Stimulated activated memory B cell treated with anti-CD40 and anti-IgM and Interleukin-4, amounts not matched to agents 10 μg/mL and 1 μg/mL and 100 μg/mL, for 72 hours (primary cell): ENCODE measurements around the gene C17orf107.
A peak's percentile ranks its signal among the peaks of the same experiment; 100 is the strongest.

Source experiments
- ATAC-seq: fragments of 150-1000 bp; cut with Tn5 transposase; 2 replicates; pipeline ENCODE4 v1.10.0; 2021
- H3K27ac Mint-ChIP-seq: one replicate; pipeline ENCODE4 v1.8.0; 2022; ENCODE audit warnings: mild to moderate bottlenecking, mixed read lengths
- H3K27me3 Mint-ChIP-seq: one replicate; pipeline ENCODE4 v1.8.0; 2022; ENCODE audit warnings: mixed read lengths
- H3K36me3 Mint-ChIP-seq: one replicate; pipeline ENCODE4 v1.8.0; 2022; ENCODE audit warnings: mixed read lengths
- H3K4me1 Mint-ChIP-seq: one replicate; pipeline ENCODE4 v1.8.0; 2022; ENCODE audit warnings: mixed read lengths
- H3K4me3 Mint-ChIP-seq: one replicate; pipeline ENCODE4 v1.8.0; 2022; ENCODE audit warnings: mild to moderate bottlenecking, moderate library complexity, mixed read lengths
- H3K9me3 Mint-ChIP-seq: one replicate; pipeline ENCODE4 v1.8.0; 2022; ENCODE audit warnings: mixed read lengths

C17orf107 gene

DNA sequence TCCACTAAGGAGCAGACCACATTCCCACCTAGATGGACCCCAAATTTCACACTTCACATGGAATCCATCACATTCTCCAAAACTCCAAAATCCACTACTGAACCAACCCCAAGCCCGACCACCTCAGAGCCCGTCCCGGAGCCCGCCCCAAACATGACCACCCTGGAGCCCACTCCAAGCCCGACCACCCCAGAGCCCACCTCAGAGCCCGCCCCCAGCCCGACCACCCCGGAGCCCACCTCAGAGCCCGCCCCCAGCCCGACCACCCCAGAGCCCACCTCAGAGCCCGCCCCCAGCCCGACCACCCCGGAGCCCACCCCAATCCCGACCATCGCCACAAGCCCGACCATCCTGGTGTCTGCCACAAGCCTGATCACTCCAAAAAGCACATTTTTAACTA, 34.3 kb downstream of the C17orf107 start:
- peaks cover 39% of the 10 kb centered on the region for H3K36me3 Mint-ChIP-seq
- H3K4me3 Mint-ChIP-seq, result no peak overlapping the region
- peaks cover 11% of the 10 kb centered on the region for H3K27me3 Mint-ChIP-seq
- peak overlapping the region; percentile 73 for H3K27ac Mint-ChIP-seq
- ATAC-seq, result no peak
- no peaks in the 10 kb centered on the region for H3K9me3 Mint-ChIP-seq
- H3K4me1 Mint-ChIP-seq, result peaks cover 45% of the 10 kb centered on the region

DNA sequence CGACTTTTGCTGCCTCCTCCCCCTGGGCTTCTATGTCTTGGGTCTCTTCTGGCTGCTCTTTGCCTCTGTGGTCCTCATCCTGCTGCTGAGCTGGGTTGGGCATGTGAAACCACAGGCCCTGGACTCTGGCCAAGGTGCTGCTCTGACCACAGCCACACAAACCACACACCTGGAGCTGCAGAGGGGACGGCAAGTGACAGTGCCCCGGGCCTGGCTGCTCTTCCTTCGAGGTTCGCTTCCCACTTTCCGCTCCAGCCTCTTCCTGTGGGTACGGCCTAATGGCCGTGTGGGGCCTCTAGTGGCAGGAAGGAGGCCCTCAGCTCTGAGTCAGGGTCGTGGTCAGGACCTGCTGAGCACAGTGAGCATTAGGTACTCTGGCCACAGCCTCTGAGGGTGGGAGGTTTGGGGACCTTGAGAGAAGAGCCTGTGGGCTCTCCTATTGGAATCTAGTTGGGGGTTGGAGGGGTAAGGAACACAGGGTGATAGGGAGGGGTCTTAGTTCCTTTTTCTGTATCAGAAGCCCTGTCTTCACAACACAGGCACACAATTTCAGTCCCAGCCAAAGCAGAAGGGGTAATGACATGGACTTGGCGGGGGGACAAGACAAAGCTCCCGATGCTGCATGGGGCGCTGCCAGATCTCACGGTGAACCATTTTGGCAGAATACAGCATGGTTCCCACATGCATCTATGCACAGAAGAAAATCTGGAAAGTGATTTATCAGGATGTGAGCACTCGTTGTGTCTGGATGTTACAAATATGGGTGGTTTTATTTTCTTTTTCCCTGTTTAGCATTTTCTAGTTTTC, 35.0 kb downstream of the C17orf107 start:
- Mint-ChIP-seq H3K4me3 (peak overlapping the region; percentile 19), H3K27ac (peak overlapping the region; percentile 73), H3K27me3 (peaks cover 11% of the 10 kb centered on the region), H3K4me1 (peaks cover 52% of the 10 kb centered on the region), H3K36me3 (peaks cover 39% of the 10 kb centered on the region), H3K9me3 (no peaks in the 10 kb centered on the region)
- ATAC-seq, result no peak

DNA sequence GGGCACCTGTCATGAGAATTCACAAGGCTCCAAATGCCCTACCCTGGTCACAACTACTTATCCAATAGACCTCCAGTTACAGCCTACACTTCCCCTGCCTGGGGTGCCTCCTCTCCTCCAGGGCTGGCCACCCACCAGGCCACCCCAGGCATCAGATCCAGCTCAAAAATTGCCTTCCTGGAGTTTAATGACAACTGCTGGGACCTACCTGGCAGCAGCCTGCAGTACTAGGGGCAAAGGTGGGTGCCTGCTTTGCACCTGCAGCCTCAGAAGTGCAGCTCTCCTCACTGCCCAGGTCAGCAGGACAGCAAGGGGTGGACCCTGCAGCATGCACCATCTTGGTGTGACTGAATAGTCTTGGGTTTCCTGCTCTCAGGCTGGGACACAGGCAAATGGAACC, 36.3 kb downstream of the C17orf107 start:
- ATAC-seq, result no peak
- Mint-ChIP-seq H3K27me3 (peaks cover 11% of the 10 kb centered on the region), H3K36me3 (peaks cover 37% of the 10 kb centered on the region), H3K4me1 (peaks cover 51% of the 10 kb centered on the region), H3K27ac (no peak overlapping the region), H3K4me3 (no peak overlapping the region), H3K9me3 (no peaks in the 10 kb centered on the region)

DNA sequence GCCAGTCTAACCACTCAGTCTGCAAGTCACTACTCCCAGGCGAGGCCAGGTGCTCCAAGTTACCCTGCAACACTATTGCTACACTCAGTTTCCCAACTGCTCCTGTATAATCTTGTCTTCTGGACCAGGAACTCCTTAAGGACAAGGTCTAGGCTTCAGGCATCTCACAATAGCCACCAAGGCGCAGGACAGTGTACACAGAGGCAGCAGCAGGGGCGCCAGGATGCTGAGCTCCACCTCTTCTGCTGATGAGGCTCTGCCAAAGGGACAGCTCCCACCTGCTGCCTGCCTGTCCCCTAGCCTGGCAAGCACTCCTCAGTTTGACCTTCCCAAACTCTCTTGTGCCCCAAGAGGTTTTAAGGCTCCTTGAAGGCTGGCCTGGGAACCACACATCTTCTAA, 37.1 kb downstream of the C17orf107 start:
- no peak for ATAC-seq
- H3K9me3 Mint-ChIP-seq, result no peaks in the 10 kb centered on the region
- no peak overlapping the region for H3K4me3 Mint-ChIP-seq
- no peak overlapping the region for H3K27ac Mint-ChIP-seq
- H3K27me3 Mint-ChIP-seq, result peaks cover 11% of the 10 kb centered on the region
- H3K36me3 Mint-ChIP-seq, result peaks cover 37% of the 10 kb centered on the region
- H3K4me1 Mint-ChIP-seq, result peaks cover 50% of the 10 kb centered on the region

DNA sequence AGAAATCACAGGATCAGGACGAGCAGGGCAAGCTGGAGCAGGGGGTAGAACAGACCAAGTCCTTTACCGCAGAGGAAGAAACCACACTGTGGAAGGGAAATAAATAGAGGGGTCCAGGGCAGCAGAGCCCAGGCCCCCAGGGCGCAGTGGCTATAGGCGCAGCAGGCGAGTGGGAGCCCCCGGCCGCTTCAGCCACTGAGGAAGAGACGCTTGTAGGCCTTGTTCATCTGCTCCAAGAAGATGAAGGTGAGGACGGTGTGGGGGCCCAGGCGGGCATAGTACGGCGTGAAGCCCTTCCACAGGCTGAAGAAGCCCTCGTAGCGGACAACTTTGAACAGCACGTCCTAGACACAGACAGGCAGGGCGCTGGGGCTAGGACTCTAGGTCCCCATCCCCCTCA, 38.2 kb downstream of the C17orf107 start:
- no peak for ATAC-seq
- Mint-ChIP-seq H3K27ac (no peak overlapping the region), H3K9me3 (no peaks in the 10 kb centered on the region), H3K4me1 (peaks cover 53% of the 10 kb centered on the region), H3K36me3 (peaks cover 38% of the 10 kb centered on the region), H3K4me3 (no peak overlapping the region), H3K27me3 (peaks cover 11% of the 10 kb centered on the region)

DNA sequence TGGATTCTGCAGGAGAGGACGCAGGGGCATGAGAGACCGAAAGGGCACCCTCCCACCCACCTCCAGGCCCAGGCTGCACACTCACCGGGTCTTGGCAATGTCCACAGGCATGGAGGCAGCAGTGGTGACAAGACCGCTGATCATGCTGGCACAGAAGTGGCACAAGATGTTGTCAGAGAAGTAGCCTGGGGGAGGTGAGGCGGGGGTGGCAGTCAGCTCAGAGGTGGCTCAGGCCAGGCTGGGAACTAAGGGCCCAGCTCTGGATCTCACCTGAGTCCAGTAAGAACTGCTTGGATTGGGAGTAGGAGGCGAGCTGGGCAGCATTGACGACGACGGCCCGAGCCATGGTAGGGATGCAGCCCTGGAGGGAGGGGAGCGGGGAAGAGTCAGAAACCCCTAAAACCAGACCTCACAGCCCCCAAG, 38.7 kb downstream of the C17orf107 start:
- no peak for ATAC-seq
- peaks cover 53% of the 10 kb centered on the region for H3K4me1 Mint-ChIP-seq
- peaks cover 11% of the 10 kb centered on the region for H3K27me3 Mint-ChIP-seq
- peak overlapping the region; percentile 92 for H3K27ac Mint-ChIP-seq
- peak overlapping the region; percentile 91 for H3K4me3 Mint-ChIP-seq
- H3K9me3 Mint-ChIP-seq, result no peaks in the 10 kb centered on the region
- H3K36me3 Mint-ChIP-seq, result peaks cover 43% of the 10 kb centered on the region

DNA sequence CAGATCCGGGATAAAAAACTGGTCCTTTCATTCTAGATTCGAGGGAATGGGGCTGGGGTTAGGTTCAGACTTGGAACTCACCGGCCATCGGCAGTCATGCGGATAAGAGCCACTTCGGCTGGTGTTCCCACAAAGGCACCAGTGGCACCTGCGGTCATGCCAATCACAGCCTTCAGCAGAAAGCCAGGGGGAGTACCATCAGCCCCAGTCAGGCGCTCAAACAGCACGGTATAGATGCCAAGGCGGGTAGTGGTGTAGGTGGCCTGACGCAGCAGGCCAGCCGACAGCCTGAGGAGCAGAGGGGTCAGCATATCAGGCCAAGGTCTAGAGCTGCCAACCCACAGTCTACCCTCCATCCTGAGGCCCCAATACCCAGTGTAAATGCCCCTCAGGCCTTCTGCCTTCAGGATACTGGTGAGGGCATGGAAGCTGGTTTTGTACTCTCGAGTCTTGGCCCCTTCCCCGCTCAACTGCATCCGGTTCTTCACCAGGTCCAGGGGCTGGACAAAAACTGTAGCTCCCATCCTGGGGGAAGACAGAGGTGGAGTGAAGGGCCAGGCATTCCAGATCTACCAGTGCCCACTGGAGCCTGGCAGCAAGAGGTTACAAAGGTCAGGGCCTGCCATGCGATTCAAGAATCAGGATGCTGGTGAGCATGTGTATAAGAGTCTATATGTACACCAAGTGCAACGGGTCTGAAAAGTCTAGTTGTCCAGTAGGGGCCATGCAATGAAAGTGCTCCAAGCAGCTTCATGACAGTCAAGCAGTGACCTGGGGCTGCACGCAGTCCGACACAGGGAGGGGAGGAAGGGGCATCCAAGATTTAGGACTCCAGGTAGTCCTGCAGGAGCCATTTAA, 39.6 kb downstream of the C17orf107 start:
- peaks cover 53% of the 10 kb centered on the region for H3K4me1 Mint-ChIP-seq
- ATAC-seq, result no peak
- peak overlapping the region; percentile 92 for H3K27ac Mint-ChIP-seq
- peaks cover 49% of the 10 kb centered on the region for H3K36me3 Mint-ChIP-seq
- H3K4me3 Mint-ChIP-seq, result peak overlapping the region; percentile 91
- peaks cover 7% of the 10 kb centered on the region for H3K27me3 Mint-ChIP-seq
- H3K9me3 Mint-ChIP-seq, result no peaks in the 10 kb centered on the region

DNA sequence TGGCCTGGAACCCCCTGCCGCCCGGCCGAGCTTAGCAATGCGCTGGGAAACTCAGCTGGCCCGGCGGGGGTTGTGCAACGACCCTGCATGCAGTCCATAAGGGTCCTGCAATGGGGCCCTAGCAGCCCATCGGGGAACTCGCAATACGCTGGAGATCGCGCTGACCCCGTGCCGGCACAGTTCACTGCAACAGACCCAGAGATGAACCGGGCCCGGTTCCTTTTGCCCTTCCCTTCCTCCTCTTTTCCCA, 40.1 kb downstream of the C17orf107 start:
- peak; percentile 3 for ATAC-seq
- peaks cover 54% of the 10 kb centered on the region for H3K36me3 Mint-ChIP-seq
- peaks cover under 1% of the 10 kb centered on the region for H3K27me3 Mint-ChIP-seq
- peaks cover 53% of the 10 kb centered on the region for H3K4me1 Mint-ChIP-seq
- H3K27ac Mint-ChIP-seq, result peak overlapping the region; percentile 92
- H3K9me3 Mint-ChIP-seq, result no peaks in the 10 kb centered on the region
- H3K4me3 Mint-ChIP-seq, result peak overlapping the region; percentile 91

DNA sequence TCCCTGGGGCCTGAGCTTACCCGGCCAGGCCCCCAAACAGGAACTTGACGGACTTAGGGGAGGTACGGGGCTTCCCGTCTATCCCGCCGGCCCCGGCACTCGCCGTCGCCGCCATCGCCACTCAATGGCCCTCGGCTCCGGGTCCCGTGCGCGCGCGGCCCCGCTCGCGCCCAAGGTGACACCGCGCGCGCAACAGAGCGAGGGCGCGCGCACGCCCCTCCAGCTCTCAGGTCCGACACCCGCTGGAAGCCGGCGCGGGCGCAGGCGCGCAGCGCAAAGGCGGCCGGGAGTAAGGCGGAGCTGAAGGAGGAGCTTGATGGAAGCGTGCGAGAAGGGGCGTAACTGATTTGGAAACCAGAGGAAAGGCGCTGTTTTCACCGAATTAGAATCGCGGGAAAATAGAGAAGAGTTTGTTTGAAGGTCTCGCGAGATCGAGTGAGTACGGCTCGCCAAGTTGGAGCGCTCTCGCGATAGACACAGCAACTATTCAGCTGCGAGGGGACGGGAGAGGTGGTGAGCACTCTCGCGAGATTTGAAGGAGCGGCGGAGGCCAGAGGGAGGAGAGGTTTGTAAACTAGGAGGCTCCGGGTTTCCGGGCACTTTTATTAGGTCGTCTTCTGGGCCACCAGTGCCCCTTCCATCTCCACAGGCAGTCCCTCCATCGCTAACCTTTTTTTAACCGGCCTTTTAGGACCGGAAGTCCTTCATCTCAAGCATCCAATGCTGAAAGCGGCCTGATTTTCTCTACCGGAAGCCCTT, 40.6 kb downstream of the C17orf107 start, which contains the start of the genes RNF167 and SLC25A11:
Gene RNF167 (plus strand): TSS at position 473 of the 759 bp plus-strand sequence. CDS start 642 bp downstream, outside the sequence.
Gene SLC25A11 (minus strand): TSS at position 251 of the 759 bp plus-strand sequence. CDS start 136 bp downstream, at position 115.
- Mint-ChIP-seq H3K36me3 (peaks cover 59% of the 10 kb centered on the region), H3K27ac (peak within 1 kb of the TSS; percentile 92), H3K9me3 (no peaks in the 10 kb centered on the region), H3K27me3 (no peaks in the 10 kb centered on the region), H3K4me1 (peaks cover 55% of the 10 kb centered on the region), H3K4me3 (peak within 1 kb of the TSS; percentile 91)
- ATAC-seq, result peak; percentile 93

DNA sequence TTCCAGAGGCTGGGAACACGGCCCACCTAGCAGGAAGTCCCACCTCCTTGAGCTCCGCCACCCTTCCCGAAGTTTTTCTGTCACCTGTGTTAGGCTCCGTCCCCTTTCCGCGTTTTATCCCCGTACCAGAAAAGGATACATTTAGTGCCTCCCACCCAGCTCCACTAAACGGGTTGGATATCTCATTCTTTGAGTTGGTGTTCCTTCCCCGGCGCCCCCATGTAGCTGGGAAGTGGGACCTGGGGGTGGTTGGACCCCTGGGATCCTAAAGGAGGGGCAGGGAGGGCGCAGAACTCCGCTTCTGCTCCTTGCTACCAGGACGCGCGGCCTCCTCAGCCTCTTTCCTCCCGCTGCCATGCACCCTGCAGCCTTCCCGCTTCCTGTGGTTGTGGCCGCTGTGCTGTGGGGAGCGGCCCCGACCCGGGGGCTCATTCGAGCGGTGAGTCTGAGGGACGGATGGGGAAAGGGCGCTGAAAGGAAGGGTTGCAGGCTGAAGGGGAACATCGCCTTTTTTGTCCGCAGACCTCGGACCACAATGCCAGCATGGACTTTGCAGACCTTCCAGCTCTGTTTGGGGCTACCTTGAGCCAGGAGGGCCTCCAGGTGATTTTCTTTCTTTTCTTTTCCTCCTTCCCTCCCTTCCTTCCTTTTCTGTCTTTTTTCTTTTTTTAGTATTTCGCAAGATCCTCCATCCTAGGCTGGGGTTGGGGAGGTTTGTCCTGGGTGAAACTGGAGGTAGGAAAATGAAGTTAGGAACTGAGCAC, 41.4 kb downstream of the C17orf107 start:
- ATAC-seq, result no peak
- peaks cover 65% of the 10 kb centered on the region for H3K36me3 Mint-ChIP-seq
- H3K9me3 Mint-ChIP-seq, result no peaks in the 10 kb centered on the region
- no peaks in the 10 kb centered on the region for H3K27me3 Mint-ChIP-seq
- peak overlapping the region; percentile 91 for H3K4me3 Mint-ChIP-seq
- H3K4me1 Mint-ChIP-seq, result peaks cover 63% of the 10 kb centered on the region
- H3K27ac Mint-ChIP-seq, result peak overlapping the region; percentile 92

DNA sequence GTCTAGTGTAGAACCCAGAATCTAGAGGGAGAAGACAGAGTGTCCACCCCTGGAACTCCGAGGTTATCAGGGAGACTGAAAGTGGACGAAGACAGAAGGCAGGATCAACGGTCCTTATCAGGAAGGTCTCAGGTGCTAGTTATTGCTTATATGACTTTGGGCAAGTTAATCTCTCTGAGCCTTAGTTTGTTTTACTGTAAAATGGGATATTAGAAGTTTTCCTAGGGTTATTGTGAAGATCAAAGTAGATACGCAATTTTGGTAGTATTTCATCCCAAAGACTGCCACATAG, 41.9 kb downstream of the C17orf107 start:
- Mint-ChIP-seq H3K27me3 (no peaks in the 10 kb centered on the region), H3K36me3 (peaks cover 64% of the 10 kb centered on the region), H3K4me3 (peak overlapping the region; percentile 91), H3K27ac (peak overlapping the region; percentile 92), H3K9me3 (no peaks in the 10 kb centered on the region), H3K4me1 (peaks cover 67% of the 10 kb centered on the region)
- ATAC-seq, result no peak

DNA sequence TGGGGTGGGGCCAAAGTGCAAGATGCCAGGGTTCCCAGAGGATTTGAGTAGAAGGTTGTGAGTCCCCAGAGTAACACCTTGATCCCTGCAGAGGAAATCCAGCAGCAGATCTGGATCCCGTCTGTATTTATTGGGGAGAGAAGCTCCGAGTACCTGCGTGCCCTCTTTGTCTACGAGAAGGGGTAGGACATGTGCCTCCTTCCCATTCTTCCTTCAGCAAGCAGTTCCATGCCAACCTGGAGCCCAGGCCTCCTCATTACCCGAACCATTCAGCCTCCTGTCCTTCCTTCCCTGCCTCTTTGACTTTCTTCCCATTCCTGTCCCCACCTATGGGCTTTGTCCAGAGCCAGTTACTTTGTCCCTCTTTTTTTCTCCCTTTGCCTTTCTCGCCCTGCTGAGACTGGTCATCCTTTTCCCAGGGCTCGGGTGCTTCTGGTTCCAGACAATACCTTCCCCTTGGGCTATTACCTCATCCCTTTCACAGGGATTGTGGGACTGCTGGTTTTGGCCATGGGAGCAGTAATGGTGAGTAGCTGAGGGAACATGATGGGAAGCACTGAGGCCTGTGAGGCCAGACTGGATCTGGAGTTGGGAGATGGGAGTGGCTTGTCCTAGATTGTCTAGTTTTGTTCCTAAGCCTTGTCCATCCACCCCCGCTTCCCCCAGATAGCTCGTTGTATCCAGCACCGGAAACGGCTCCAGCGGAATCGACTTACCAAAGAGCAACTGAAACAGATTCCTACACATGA, 43.6 kb downstream of the C17orf107 start:
- Mint-ChIP-seq H3K4me1 (peaks cover 75% of the 10 kb centered on the region), H3K9me3 (no peaks in the 10 kb centered on the region), H3K4me3 (peak overlapping the region; percentile 18), H3K36me3 (peaks cover 71% of the 10 kb centered on the region), H3K27ac (peak overlapping the region; percentile 92), H3K27me3 (no peaks in the 10 kb centered on the region)
- ATAC-seq, result no peak

DNA sequence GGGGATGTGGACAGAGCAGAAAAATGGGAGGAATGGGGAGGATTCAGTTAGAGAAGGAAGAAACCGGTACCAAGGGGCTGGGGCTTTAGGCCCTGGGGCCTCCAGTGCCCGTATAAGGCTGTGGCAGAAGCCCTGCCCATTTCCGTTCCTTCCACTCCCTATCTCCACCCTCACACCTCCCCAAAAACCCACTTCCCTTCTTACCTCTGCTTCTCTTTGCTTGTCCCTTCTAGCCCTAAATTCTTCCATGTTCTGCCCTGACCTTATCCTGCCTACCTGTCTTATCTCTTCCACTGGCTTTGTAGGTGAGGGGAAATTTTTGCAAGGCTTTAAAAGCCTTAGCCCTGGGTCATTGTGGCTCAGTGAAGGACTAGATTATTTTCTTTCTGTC, 44.8 kb downstream of the C17orf107 start:
- H3K27me3 Mint-ChIP-seq, result no peaks in the 10 kb centered on the region
- ATAC-seq, result no peak
- H3K9me3 Mint-ChIP-seq, result no peaks in the 10 kb centered on the region
- H3K36me3 Mint-ChIP-seq, result peaks cover 66% of the 10 kb centered on the region
- H3K4me3 Mint-ChIP-seq, result peak overlapping the region; percentile 95
- H3K4me1 Mint-ChIP-seq, result peaks cover 69% of the 10 kb centered on the region
- H3K27ac Mint-ChIP-seq, result peak overlapping the region; percentile 92

DNA sequence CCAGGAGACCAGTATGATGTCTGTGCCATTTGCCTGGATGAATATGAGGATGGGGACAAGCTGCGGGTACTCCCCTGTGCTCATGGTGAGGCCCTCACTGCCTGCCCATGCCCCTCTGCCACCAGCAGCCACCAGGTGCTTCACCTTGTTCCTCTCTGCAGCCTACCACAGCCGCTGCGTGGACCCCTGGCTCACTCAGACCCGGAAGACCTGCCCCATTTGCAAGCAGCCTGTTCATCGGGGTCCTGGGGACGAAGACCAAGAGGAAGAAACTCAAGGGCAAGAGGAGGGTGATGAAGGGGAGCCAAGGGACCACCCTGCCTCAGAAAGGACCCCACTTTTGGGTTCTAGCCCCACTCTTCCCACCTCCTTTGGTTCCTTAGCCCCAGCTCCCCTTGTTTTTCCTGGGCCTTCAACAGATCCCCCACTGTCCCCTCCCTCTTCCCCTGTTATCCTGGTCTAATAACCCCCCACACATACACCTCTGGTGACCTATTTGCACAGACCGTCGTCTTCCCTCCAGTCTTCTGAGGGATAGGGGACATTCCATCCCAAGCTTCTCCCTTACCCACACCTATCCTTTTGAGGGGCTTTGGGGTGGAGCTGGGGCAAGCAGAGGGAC, 45.3 kb downstream of the C17orf107 start:
- H3K4me1 Mint-ChIP-seq, result peaks cover 68% of the 10 kb centered on the region
- no peak for ATAC-seq
- peaks cover 66% of the 10 kb centered on the region for H3K36me3 Mint-ChIP-seq

More for the DNA sequence above, 45.3 kb downstream of the C17orf107 start:
- H3K9me3 Mint-ChIP-seq, result no peaks in the 10 kb centered on the region
- no peaks in the 10 kb centered on the region for H3K27me3 Mint-ChIP-seq
- H3K4me3 Mint-ChIP-seq, result peak overlapping the region; percentile 95
- peak overlapping the region; percentile 92 for H3K27ac Mint-ChIP-seq
